Neural crest cell (in vitro differentiated cells): ENCODE measurements around the gene TMEM144. TPM values are rescaled to one million over a fixed set of nuclear protein-coding genes. Genes with fewer than 3 reads are reported as not detected.
"Not testable (repeated sequence)": the region's sequence is repeated elsewhere in the genome, so short reads cannot be mapped to it uniquely, and the experiment has no call there.

Experiments used
- DNase-seq: peaks from one replicate; pipeline ENCODE4 v3.0.0; 2021; ENCODE audit warnings: low read depth, mixed read lengths, low spot score
- H3K27ac Mint-ChIP-seq: one replicate; pipeline ENCODE4 v1.8.0; 2021; ENCODE audit warnings: mild to moderate bottlenecking, mixed read lengths; ENCODE audit not compliant: unreplicated experiment
- H3K27me3 Mint-ChIP-seq: 2 replicates; pipeline ENCODE4 v1.8.0; 2021; ENCODE audit warnings: low read depth, mild to moderate bottlenecking, mixed read lengths
- H3K36me3 Mint-ChIP-seq: 2 replicates; pipeline ENCODE4 v1.8.0; 2021; ENCODE audit warnings: low read depth, mild to moderate bottlenecking, mixed read lengths
- H3K4me1 Mint-ChIP-seq: 2 replicates; pipeline ENCODE4 v1.8.0; 2021; ENCODE audit warnings: mixed read lengths
- H3K4me3 Mint-ChIP-seq: one replicate; pipeline ENCODE4 v1.8.0; 2021; ENCODE audit warnings: mild to moderate bottlenecking, mixed read lengths
- H3K9me3 Mint-ChIP-seq: 2 replicates; pipeline ENCODE4 v1.8.0; 2021; ENCODE audit warnings: mixed read lengths
- CTCF ChIP-seq: fragments of 200-600 bp; sonication (generic); conservative IDR thresholded peaks from 2 replicates; pipeline ENCODE4 v1.5.0; 2021; ENCODE audit warnings: antibody characterized with exemption, mild to moderate bottlenecking
- total RNA-seq: library from RNA; stranded (reverse); gene quantifications from 2 replicates; pipeline ENCODE4 v1.2.1, GENCODE V29; 2021

The TMEM144 gene
- total RNA-seq, 1 donor from 2014 or later, result 1.8 TPM

GRCh38 chr4:158219623-158220022, 9.3 kb downstream of the TMEM144 start:
- DNase-seq, result no peak
- H3K9me3 Mint-ChIP-seq, result no peaks in the 10 kb centered on the region
- no peaks in the 10 kb centered on the region for H3K4me1 Mint-ChIP-seq
- no peak overlapping the region for H3K4me3 Mint-ChIP-seq
- no peaks in the 10 kb centered on the region for H3K36me3 Mint-ChIP-seq
- H3K27me3 Mint-ChIP-seq, result no peaks in the 10 kb centered on the region
- H3K27ac Mint-ChIP-seq, result no peak overlapping the region
- no peak for TF ChIP-seq CTCF

- DNase-seq, H3K27ac Mint-ChIP-seq, H3K27me3 Mint-ChIP-seq, H3K9me3 Mint-ChIP-seq, H3K4me1 Mint-ChIP-seq, H3K36me3 Mint-ChIP-seq, H3K4me3 Mint-ChIP-seq: not testable (repeated sequence)
These were observed 14.0 kb downstream of the TMEM144 start for GRCh38 chr4:158224318-158224717.

GRCh38 chr4:158224999-158225398, 14.7 kb downstream of the TMEM144 start:
- H3K4me3 Mint-ChIP-seq, DNase-seq, H3K36me3 Mint-ChIP-seq: not testable (repeated sequence)

GRCh38 chr4:158227880-158228279, 17.6 kb downstream of the TMEM144 start:
- not testable (repeated sequence) for H3K4me3 Mint-ChIP-seq, H3K27me3 Mint-ChIP-seq, H3K36me3 Mint-ChIP-seq, H3K27ac Mint-ChIP-seq, H3K9me3 Mint-ChIP-seq, H3K4me1 Mint-ChIP-seq, DNase-seq

More at GRCh38 chr4:158224999-158225398, 14.7 kb downstream of the TMEM144 start:
- not testable (repeated sequence) for H3K9me3 Mint-ChIP-seq, H3K27ac Mint-ChIP-seq, H3K4me1 Mint-ChIP-seq, H3K27me3 Mint-ChIP-seq

- H3K27ac Mint-ChIP-seq, DNase-seq, H3K4me3 Mint-ChIP-seq, H3K36me3 Mint-ChIP-seq, H3K9me3 Mint-ChIP-seq, H3K4me1 Mint-ChIP-seq, H3K27me3 Mint-ChIP-seq: not testable (repeated sequence)
These were observed 18.1 kb downstream of the TMEM144 start for GRCh38 chr4:158228399-158228798.

GRCh38 chr4:158229768-158230167, 19.5 kb downstream of the TMEM144 start:
- no peak overlapping the region for H3K27ac Mint-ChIP-seq
- DNase-seq, result no peak
- TF ChIP-seq CTCF, result no peak
- H3K9me3 Mint-ChIP-seq, result peaks cover 4% of the 10 kb centered on the region
- H3K36me3 Mint-ChIP-seq, result peaks cover 3% of the 10 kb centered on the region
- no peak overlapping the region for H3K4me3 Mint-ChIP-seq
- H3K4me1 Mint-ChIP-seq, result no peaks in the 10 kb centered on the region
- no peaks in the 10 kb centered on the region for H3K27me3 Mint-ChIP-seq

- H3K4me3 Mint-ChIP-seq, result no peak overlapping the region
- H3K27me3 Mint-ChIP-seq, result no peaks in the 10 kb centered on the region
- no peak for TF ChIP-seq CTCF
- DNase-seq, result no peak
- H3K4me1 Mint-ChIP-seq, result peaks cover 16% of the 10 kb centered on the region
- H3K27ac Mint-ChIP-seq, result no peak overlapping the region
- peaks cover 4% of the 10 kb centered on the region for H3K9me3 Mint-ChIP-seq
- no peaks in the 10 kb centered on the region for H3K36me3 Mint-ChIP-seq
These were observed 24.4 kb downstream of the TMEM144 start for GRCh38 chr4:158234671-158235070.
